Astrocyte of the spinal cord (primary cell): ENCODE data around the gene TTLL5.

Experiments used
- DNase-seq: peaks from one replicate; pipeline ENCODE4 v3.0.0; 2011; ENCODE audit warnings: low read depth, low spot score
- H3K4me3 ChIP-seq: 2 replicates; pipeline ENCODE4 v1.5.1; 2011; ENCODE audit warnings: low read depth, mild to moderate bottlenecking, low read length, moderate library complexity
- in situ Hi-C: cut with HindIII; loops from 2 replicates; pipeline ENCODE4 v1.10.0; 2017; ENCODE audit warnings: low sequenced_read_pairs
- TF ChIP-seq, protein P1 (sequence below): IDR thresholded peaks from 2 replicates; pipeline ENCODE4 v1.5.1; 2012; ENCODE audit warnings: low read depth, mild to moderate bottlenecking, low read length, inconsistent platforms

Gene TTLL5

DNA sequence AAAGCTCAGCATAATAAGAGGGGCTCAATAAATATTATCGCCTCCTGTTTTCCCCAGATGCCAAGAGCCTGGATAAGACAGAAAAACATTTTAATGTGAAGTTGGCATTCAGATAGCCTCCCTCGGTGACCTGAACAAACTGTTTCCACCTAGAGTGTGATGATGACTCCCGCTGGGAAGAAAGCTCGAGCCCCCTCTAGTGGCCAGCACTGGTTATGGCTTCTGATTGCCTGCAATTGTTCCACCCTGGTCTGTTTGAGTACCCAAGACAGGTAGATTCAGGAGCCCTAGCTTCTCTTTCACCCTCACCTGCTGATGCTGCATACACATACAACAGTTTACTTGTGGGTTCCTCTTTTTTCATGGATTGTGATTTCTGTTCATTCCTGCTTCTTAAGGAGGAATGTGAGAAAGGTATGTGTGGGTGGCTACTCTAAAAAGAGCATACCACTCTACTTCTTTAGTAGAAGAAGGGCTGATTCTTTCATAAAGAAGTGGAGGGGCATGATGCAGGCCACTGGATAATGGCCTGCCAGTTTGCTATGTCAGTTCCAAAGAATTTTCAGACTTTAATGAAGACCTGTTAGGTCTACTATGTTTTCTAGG lies 6.8 kb upstream of the TTLL5 start:
- peak; percentile 66 for DNase-seq
- no peak overlapping the region for H3K4me3 ChIP-seq
- TF ChIP-seq, protein P1, sequence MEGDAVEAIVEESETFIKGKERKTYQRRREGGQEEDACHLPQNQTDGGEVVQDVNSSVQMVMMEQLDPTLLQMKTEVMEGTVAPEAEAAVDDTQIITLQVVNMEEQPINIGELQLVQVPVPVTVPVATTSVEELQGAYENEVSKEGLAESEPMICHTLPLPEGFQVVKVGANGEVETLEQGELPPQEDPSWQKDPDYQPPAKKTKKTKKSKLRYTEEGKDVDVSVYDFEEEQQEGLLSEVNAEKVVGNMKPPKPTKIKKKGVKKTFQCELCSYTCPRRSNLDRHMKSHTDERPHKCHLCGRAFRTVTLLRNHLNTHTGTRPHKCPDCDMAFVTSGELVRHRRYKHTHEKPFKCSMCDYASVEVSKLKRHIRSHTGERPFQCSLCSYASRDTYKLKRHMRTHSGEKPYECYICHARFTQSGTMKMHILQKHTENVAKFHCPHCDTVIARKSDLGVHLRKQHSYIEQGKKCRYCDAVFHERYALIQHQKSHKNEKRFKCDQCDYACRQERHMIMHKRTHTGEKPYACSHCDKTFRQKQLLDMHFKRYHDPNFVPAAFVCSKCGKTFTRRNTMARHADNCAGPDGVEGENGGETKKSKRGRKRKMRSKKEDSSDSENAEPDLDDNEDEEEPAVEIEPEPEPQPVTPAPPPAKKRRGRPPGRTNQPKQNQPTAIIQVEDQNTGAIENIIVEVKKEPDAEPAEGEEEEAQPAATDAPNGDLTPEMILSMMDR: peak; percentile 96
- in situ Hi-C loops: no loop called here

GRCh38 chr14:75655235-75655634 lies 5.8 kb upstream of the TTLL5 start:
- H3K4me3 ChIP-seq: no peak overlapping the region
- TF ChIP-seq, protein P1: no peak
- DNase-seq: no peak
- in situ Hi-C loops: no loop called here

- in situ Hi-C loops: no loop called here
- TF ChIP-seq, protein P1: no peak
- no peak for DNase-seq
- H3K4me3 ChIP-seq: no peak overlapping the region
Measured at GRCh38 chr14:75657331-75657730, 3.7 kb upstream of the TTLL5 start.

DNA sequence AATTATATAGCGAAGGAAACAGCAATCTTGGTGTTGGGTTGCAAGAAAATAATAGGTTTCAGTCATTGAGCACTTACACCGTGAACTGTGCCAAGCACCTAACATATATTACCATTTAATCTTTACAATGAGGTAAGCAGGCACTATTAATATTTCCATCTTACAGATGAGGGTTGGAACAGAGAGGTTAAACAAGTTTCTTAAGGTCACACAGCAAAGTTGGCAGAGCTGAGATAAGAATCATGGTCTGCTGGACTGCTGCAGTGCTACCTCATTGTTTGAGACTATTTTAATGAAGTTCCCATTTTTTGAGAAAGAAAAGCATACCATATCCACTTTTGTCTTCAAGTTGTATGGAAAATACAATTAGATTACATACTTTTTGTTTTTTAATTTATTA lies 2.1 kb upstream of the TTLL5 start:
- H3K4me3 ChIP-seq: no peak overlapping the region
- TF ChIP-seq, protein P1: no peak
- in situ Hi-C loops: no loop called here
- no peak for DNase-seq

- TF ChIP-seq, protein P1: no peak
- in situ Hi-C loops: no loop called here
Measured at GRCh38 chr14:75660238-75660629, 812 bp upstream of the TTLL5 start.

DNA sequence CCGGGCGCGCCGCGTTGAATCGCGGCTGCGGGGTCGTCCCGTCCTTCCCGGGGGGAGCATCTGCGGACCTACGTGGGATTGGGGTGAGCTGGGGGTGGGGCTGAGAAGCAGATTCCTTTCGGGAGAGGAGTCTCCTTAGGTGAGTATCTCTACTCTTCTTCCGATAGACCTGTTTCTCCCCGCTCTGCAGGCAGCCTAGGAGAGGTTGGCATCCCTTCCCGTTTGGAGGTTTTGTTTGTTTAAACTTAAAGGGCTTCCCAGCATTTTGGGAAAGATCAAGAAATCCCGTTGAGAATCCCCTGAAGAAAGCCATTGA lies 411 bp downstream of the TTLL5 start:
- TF ChIP-seq, protein P1: no peak
- DNase-seq: no peak
- peak overlapping the region; percentile 94 for H3K4me3 ChIP-seq
- in situ Hi-C loops: no loop called here

More at GRCh38 chr14:75660238-75660629, 812 bp upstream of the TTLL5 start:
- H3K4me3 ChIP-seq: peak overlapping the region; percentile 94
- no peak for DNase-seq

DNA sequence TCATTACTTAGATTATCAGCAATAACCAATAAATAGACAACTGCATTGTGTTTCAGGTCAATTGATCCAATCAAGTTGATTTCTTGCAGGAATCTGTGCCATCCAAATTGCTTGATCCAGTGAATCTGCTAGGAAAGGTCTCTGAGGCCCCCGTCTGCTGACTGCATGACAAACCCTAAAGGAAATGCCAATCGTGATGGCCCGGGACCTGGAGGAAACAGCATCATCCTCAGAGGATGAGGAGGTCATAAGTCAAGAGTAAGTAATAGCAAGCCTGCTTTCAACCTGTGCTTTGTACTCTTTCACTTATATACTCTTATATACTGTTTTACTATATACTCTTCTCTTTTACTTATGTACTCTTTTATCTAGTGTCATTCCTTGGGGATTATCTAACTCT lies 1.9 kb downstream of the TTLL5 start:
- TF ChIP-seq, protein P1: no peak
- H3K4me3 ChIP-seq: no peak overlapping the region
- no peak for DNase-seq
- in situ Hi-C loops: no loop called here
